PC-3 (cell line): ENCODE data around the gene GABBR2. TPM values are rescaled to one million over a fixed set of nuclear protein-coding genes. Genes with fewer than 3 reads are reported as not detected.

Source experiments
- ATAC-seq: fragments of 200-7000 bp; cut with Tn5 transposase; 2 replicates; pipeline ENCODE4 v1.9.1; 2020; ENCODE audit warnings: mild to moderate bottlenecking, moderate library complexity
- BruUV-seq: library from RNA; stranded (reverse); fragments of 400-500 nt; replicated peaks from 2 replicates; lab custom pipeline; 2021; lab: Mats Ljungman, UMichigan
- CTCF ChIA-PET: fragments of 300-600 bp; sonication (Branson Sonifier 250); formaldehyde crosslinking; loops from one replicate; lab custom pipeline; 2022; ENCODE audit warnings: antibody characterized with exemption; lab: Charles Lee
- POLR2A ChIA-PET: fragments of 300-600 bp; sonication (Branson Sonifier 250); formaldehyde crosslinking; loops from one replicate; lab custom pipeline; 2022; ENCODE audit warnings: antibody characterized with exemption; ENCODE audit not compliant: unreplicated experiment; lab: Charles Lee
- DNase-seq: peaks from one replicate; pipeline ENCODE4 v3.0.0-alpha.2; 2015
- H2AFZ ChIP-seq: fragments of 300-600 bp; sonication (generic); 2 replicates; pipeline ENCODE4 v1.6.0; 2016; ENCODE audit warnings: antibody characterized with exemption, low read length
- H3F3A ChIP-seq: fragments of 300-600 bp; sonication (generic); one replicate; pipeline ENCODE4 v1.6.0; 2017; ENCODE audit warnings: antibody characterized with exemption, low read length, control low read depth, mild to moderate bottlenecking; ENCODE audit not compliant: unreplicated experiment
- H3K27ac ChIP-seq: fragments of 300-600 bp; sonication (generic); 2 replicates; pipeline ENCODE4 v1.5.1; 2016; ENCODE audit warnings: mild to moderate bottlenecking, low read length
- H3K27me3 ChIP-seq: fragments of 300-600 bp; sonication (generic); 2 replicates; pipeline ENCODE4 v1.6.1; 2016; ENCODE audit warnings: low read length, mixed read lengths
- H3K36me3 ChIP-seq: fragments of 300-600 bp; sonication (generic); 2 replicates; pipeline ENCODE4 v1.6.1; 2016; ENCODE audit warnings: low read depth, mixed run types, low read length, mixed read lengths
- H3K4me1 ChIP-seq: fragments of 300-600 bp; sonication (generic); 2 replicates; pipeline ENCODE4 v1.5.1; 2016; ENCODE audit warnings: low read length; ENCODE audit not compliant: insufficient read depth
- H3K4me2 ChIP-seq: fragments of 300-600 bp; sonication (generic); 2 replicates; pipeline ENCODE4 v1.6.0; 2016; ENCODE audit warnings: low read length
- H3K4me3 ChIP-seq: fragments of 300-600 bp; sonication (generic); 2 replicates; pipeline ENCODE4 v1.5.1; 2016; ENCODE audit warnings: mild to moderate bottlenecking, low read length, mixed read lengths
- H3K79me2 ChIP-seq: fragments of 300-600 bp; sonication (generic); 2 replicates; pipeline ENCODE4 v1.6.1; 2017; ENCODE audit warnings: low read length, mixed read lengths
- H3K9ac ChIP-seq: fragments of 300-600 bp; sonication (generic); 2 replicates; pipeline ENCODE4 v1.6.0; 2016; ENCODE audit warnings: mild to moderate bottlenecking, low read length
- H3K9me2 ChIP-seq: fragments of 300-600 bp; sonication (generic); replicated peaks from 2 replicates; pipeline ENCODE4 v1.6.1; 2016; ENCODE audit warnings: mixed run types, low read length, mixed read lengths
- H3K9me3 ChIP-seq: fragments of 300-600 bp; sonication (generic); 2 replicates; pipeline ENCODE4 v1.6.1; 2016; ENCODE audit warnings: low read length, mixed read lengths
- H4K20me1 ChIP-seq: fragments of 300-600 bp; sonication (generic); 2 replicates; pipeline ENCODE4 v1.6.1; 2016; ENCODE audit warnings: low read length, mixed read lengths
- EZH2 ChIP-seq: fragments of 300-600 bp; sonication (generic); IDR thresholded peaks from one replicate; pipeline ENCODE4 v1.6.1; 2017; ENCODE audit warnings: antibody characterized with exemption, mild to moderate bottlenecking, low read length; ENCODE audit not compliant: unreplicated experiment
- EZH2phosphoT487 ChIP-seq: fragments of 300-600 bp; sonication (generic); IDR thresholded peaks from 2 replicates; pipeline ENCODE4 v1.6.1; 2018; ENCODE audit warnings: mild to moderate bottlenecking, antibody characterized with exemption, low read length, borderline replicate concordance
- intact Hi-C: fragments of 100-400 bp; cut with micrococcal nuclease; formaldehyde crosslinking; loops from 2 replicates; pipeline ENCODE4 v1.9.0; 2023
- total RNA-seq: library from RNA; depleted of rRNA; stranded (reverse); fragments of >200 nt; gene quantifications from 2 replicates; pipeline ENCODE4 v1.2.3, GENCODE V29; 2014
- TF ChIP-seq, protein P1 (sequence below): fragments of 300-600 bp; sonication (generic); conservative IDR thresholded peaks from 2 replicates; pipeline ENCODE4 v1.5.1; 2017; ENCODE audit warnings: antibody characterized with exemption, low read depth, mild to moderate bottlenecking, low read length

The GABBR2 gene
- total RNA-seq, 1 experiment from 2014 or later: 0.44 TPM

DNA sequence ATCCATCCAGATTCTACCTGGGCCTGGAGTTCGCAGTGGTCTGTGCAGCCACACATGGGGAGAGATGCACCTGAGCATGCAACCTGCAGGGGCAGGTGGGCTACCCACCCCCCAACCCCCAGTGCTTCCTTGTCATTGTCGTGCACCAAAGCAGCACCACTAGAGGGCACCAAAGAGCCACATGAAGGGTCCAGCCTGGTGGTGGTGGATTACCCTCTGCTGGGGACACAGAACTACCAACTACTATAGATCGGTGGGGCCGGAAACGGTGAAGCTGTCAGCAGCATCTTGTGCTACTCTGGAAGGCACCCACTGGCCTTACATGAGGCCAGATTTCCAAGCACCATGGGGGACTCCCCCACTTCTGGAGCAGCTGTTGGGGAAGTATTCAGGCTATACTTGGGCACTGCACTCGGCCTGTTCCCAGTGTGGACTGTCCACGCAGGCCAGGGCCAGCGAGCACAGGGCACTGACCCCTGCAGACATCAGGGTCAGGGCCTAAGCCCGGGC lies 393.1 kb downstream of the GABBR2 start:
- Histone ChIP-seq H3K36me3 (no peaks in the 10 kb centered on the region), H3K9ac (no peak overlapping the region), H3K4me1 (no peaks in the 10 kb centered on the region), H4K20me1 (no peaks in the 10 kb centered on the region), H3F3A (no peaks in the 10 kb centered on the region), H3K79me2 (no peaks in the 10 kb centered on the region), H3K27ac (no peak overlapping the region), H3K4me3 (no peak overlapping the region), H2AFZ (no peak overlapping the region), H3K9me2 (no peaks in the 10 kb centered on the region), H3K27me3 (no peaks in the 10 kb centered on the region), H3K4me2 (no peak overlapping the region), H3K9me3 (no peaks in the 10 kb centered on the region)
- POLR2A ChIA-PET: no interaction called here
- CTCF ChIA-PET: interaction anchor here (0.7 kb wide), 1 partner anchor 62 kb away, joined by 4 read pairs; no protein-coding TSS in a partner anchor
- no peak for TF ChIP-seq EZH2phosphoT487
- TF ChIP-seq, protein P1, sequence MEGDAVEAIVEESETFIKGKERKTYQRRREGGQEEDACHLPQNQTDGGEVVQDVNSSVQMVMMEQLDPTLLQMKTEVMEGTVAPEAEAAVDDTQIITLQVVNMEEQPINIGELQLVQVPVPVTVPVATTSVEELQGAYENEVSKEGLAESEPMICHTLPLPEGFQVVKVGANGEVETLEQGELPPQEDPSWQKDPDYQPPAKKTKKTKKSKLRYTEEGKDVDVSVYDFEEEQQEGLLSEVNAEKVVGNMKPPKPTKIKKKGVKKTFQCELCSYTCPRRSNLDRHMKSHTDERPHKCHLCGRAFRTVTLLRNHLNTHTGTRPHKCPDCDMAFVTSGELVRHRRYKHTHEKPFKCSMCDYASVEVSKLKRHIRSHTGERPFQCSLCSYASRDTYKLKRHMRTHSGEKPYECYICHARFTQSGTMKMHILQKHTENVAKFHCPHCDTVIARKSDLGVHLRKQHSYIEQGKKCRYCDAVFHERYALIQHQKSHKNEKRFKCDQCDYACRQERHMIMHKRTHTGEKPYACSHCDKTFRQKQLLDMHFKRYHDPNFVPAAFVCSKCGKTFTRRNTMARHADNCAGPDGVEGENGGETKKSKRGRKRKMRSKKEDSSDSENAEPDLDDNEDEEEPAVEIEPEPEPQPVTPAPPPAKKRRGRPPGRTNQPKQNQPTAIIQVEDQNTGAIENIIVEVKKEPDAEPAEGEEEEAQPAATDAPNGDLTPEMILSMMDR: peak; percentile 91
- DNase-seq (peak; percentile 80), ATAC-seq (peak; percentile 93)
- no TSS peak for BruUV-seq
- intact Hi-C loops: loop anchor here (1.0 kb wide), 3 partner anchors 392 to 476 kb away; no protein-coding TSS in a partner anchor

DNA sequence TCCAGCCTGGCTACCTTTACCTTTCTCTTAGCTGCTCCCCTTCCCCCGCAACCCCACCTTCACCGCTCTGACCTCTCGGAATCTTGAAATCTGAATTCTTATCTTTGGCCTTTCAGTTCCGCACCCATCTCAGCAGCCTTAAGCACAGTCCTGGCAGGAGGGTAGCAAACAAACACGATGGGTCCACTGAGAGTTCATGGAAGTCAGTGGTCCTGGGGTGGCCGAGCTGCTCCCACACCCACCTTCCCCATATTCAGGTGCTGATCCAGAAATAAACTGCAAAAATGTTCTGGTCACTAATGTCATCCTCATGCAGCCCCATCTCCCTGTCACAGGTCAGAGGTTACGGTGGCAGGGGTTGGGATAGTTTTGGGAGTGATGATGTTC lies 393.7 kb downstream of the GABBR2 start:
- CTCF ChIA-PET: no interaction called here
- Histone ChIP-seq H3F3A (no peaks in the 10 kb centered on the region), H2AFZ (no peak overlapping the region), H3K9me3 (no peaks in the 10 kb centered on the region), H3K4me1 (no peaks in the 10 kb centered on the region), H3K36me3 (no peaks in the 10 kb centered on the region), H3K9me2 (no peaks in the 10 kb centered on the region), H3K4me3 (no peak overlapping the region), H4K20me1 (no peaks in the 10 kb centered on the region), H3K9ac (no peak overlapping the region), H3K4me2 (no peak overlapping the region), H3K27ac (no peak overlapping the region), H3K79me2 (no peaks in the 10 kb centered on the region), H3K27me3 (no peaks in the 10 kb centered on the region)
- no TSS peak for BruUV-seq
- DNase-seq (no peak), ATAC-seq (no peak)
- intact Hi-C loops: loop anchor here (1.0 kb wide), 3 partner anchors 392 to 476 kb away; no protein-coding TSS in a partner anchor
- no peak for TF ChIP-seq EZH2phosphoT487
- no peak for TF ChIP-seq EZH2
- TF ChIP-seq, protein P1: no peak
- POLR2A ChIA-PET: no interaction called here

DNA sequence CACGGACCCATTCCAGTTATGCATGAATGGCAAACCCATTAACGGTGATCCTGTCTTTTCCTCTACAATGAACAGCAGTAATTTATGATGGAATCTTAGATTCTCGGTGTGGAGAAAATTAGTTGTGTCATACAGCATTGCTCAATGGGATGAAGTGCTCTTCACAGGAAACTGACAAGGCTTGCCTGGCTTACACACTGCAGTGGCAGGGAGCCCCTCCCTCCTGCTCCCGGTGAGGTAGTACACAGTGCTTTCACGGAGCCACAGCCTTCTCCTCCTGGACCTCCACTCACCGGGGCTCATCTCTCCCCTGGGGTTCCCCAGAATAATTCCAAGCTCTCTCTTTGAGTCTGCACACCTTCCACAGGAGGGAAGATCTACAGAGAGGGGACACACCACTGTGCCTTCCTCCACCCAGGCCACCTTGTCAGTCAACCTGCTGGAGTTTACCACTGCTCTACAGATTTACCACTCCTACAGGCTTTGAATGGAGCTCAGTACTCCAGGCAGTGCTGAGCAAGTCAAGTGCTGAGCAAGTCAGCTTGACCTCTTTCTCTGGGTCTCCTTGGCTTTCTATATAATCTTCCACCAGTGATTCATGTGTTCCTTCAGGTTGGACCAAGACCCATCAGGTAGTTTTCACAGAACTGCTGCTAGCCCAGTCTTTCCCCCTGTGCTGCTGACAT lies 394.2 kb downstream of the GABBR2 start:
- no peak for TF ChIP-seq EZH2
- TF ChIP-seq, protein P1: no peak
- no peak for TF ChIP-seq EZH2phosphoT487
- no TSS peak for BruUV-seq
- Histone ChIP-seq H3K4me3 (no peak overlapping the region), H3K9me2 (no peaks in the 10 kb centered on the region), H3K27ac (no peak overlapping the region), H3K4me1 (no peaks in the 10 kb centered on the region), H3K79me2 (no peaks in the 10 kb centered on the region), H3K4me2 (no peak overlapping the region), H3F3A (no peaks in the 10 kb centered on the region), H4K20me1 (no peaks in the 10 kb centered on the region), H3K36me3 (no peaks in the 10 kb centered on the region), H3K9me3 (no peaks in the 10 kb centered on the region), H3K27me3 (no peaks in the 10 kb centered on the region), H3K9ac (no peak overlapping the region), H2AFZ (no peak overlapping the region)
- ATAC-seq (no peak), DNase-seq (peak; percentile 12)
- intact Hi-C loops: loop anchor here (1.0 kb wide), 3 partner anchors 393 to 477 kb away; no protein-coding TSS in a partner anchor
- ChIA-PET POLR2A (no interaction called here), CTCF (no interaction called here)
